Measurements from ENCODE around the gene JAK3.

JAK3 gene

DNA sequence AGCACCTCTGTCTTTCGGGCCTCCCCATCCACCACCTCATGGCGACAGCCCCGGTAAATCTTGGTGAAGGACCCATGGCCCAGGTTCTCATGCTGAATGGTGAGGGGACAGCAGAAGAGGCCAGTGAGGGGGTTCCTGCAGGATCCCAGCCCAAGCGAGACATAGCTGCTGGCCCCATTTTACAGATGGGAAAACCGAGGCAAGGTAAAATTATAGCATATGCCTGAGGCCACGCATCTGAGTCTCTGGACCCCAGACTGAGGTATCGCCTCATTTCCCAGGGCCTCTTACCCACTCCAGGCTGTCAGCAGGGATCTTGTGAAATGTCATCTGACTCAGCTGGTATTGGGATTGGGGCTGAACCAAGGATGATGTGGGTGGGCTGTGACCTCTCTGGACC lies 9.8 kb downstream of the JAK3 start:
- no peak for DNase-seq

DNA sequence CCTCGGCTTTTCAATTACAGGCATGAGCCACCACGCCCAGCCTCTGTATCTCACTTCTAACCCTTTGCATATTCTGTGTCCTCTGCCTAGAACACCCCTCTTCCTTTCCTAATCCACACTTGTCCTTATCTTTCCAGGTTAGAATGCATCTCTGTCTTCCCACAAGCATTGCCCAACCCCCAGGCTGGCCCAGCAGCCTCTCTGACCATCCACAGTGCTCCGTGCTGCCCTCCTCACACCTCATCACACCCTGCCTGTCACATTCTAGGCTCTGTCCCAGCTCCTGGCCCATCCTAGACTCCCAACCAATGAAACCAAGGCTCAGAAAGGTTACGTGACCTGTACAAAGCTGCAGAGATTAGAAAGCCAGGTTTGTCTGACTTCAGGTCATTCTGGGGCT lies 11.3 kb downstream of the JAK3 start:
- DNase-seq: no peak

DNA sequence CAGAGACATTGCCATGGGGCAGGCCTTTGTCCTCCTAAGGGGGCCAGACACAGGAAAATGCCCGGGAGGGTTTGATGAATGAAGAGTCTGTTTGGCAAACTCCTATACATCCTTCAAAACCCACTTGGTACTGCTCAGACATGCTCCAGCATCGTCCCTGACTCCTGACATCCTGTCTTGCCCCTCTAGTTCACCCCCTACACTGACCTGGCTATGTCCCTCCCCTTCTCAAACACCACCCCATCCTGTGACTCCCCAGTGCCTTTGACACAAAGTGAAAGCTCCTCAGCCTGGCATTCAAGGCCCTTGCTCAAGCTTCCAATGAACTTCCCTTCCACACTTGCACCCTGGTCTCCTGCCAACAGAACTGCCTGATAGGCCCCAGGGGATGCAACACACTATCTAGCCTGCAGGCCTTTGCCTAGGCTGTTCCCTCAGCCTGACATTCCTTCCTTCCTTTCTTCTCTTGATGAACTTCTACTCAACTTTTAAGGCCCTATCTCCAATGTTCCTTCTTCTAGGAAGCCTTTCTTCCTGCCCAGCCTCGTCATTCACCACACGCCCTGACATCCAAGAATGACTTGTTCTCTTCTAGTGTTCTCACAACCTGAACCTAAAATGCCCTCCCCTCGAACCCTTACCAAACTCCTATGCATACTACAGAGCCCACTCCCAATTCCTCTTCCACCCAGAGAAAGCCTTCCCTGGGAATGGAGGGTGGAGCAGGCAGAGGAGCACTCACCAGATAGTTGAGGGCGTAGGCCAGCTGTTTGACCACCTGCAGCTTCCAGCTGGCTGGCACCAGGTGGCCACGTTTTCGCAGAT lies 12.4 kb downstream of the JAK3 start:
- DNase-seq: no peak

DNA sequence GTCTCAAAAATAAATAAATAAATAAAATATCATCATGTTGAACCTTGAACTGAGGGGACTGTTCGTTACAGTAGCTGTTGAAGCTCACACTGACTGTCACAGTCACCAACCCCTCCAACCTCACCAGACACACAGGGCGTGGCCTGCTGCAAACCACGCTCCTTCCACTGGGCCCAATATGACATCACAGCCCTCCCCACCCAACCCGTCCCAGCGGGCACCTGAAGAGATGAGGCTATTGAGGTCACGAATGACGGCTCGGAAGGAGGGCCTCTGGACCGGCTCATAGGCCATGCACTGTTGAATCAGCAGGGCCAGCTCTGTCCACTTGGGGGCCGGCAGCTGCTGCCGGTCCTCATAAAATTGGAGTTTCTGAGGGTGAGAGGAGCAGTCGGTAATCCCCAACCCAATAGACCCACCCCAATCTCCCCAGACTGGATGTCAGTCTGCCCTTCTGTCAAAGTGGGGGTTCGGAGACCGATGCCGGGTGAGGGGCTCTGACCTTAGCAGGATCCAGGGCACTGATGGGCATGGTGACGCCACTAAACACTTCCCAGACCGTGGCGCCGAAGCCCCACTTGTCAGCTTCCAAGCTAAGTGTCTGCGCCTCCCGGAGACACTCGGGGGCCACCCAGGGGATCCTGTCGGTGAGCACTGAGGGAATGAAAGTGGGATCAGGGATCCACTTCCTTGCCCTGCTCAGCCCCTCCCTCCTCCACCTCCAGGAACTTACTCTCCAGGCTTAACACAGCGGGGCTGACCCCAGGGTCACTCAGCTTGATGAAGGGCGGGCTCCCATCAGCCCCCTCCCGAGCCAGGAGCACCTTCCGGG lies 13.2 kb downstream of the JAK3 start:
- DNase-seq: no peak

DNA sequence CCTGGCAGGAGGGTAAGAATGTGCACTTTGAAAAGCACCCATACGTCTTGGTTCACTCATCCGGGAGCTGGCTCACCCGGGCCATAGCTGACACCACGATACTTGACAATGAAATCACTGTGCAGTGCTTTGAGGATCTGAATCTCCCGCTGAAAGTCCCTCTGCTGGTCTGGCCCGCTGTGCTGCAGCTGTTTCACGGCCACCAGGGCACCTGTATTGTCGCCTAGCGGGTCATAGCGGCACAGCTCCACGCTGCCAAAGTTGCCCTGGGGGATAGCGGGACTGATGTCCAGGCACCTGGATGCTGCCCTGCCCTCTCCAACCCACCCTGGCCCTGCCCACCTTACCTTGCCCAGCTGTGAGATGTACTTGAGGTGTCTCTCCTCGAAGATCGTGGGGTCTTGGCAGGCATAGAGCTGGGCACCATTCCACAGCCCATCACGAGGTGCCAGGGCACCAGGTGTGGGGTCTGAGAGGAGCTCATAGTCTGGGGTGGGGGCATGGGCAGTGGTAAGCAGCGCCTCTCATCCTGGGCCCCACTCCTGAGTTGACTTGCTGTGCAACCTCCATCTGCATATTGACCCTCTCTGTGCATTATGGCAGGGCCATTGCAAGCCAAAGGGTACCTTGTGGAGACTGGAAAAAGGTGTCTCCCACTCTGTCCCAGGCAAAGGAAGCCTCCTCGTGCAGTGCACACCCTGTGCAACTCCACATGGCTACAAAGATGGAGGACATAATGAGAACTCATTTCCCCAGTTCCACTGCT lies 15.2 kb downstream of the JAK3 start:
- DNase-seq: no peak

DNA sequence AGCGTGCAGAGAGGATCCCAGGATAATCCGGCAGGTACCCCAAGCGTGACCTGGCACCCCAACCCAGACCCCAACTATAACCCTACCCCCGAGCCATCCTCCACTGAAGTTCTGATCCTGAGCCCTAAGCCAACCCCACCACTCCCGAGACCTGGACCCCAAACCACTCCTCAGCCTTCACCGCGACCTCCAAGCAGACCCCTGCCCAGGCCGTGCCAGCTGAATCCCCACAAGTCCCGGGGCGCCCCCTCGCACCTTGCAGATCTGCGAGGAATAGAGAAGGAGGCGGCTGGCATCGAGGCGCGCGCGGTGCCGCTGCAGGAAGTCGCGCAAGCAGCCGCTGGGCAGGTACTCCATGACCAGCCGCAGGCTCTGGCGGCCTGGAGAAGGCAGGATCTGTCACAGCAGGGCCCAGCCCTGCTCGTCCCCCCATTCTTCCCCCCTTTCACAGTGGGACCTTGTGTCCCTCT lies 16.3 kb downstream of the JAK3 start:
- no peak for DNase-seq

DNA sequence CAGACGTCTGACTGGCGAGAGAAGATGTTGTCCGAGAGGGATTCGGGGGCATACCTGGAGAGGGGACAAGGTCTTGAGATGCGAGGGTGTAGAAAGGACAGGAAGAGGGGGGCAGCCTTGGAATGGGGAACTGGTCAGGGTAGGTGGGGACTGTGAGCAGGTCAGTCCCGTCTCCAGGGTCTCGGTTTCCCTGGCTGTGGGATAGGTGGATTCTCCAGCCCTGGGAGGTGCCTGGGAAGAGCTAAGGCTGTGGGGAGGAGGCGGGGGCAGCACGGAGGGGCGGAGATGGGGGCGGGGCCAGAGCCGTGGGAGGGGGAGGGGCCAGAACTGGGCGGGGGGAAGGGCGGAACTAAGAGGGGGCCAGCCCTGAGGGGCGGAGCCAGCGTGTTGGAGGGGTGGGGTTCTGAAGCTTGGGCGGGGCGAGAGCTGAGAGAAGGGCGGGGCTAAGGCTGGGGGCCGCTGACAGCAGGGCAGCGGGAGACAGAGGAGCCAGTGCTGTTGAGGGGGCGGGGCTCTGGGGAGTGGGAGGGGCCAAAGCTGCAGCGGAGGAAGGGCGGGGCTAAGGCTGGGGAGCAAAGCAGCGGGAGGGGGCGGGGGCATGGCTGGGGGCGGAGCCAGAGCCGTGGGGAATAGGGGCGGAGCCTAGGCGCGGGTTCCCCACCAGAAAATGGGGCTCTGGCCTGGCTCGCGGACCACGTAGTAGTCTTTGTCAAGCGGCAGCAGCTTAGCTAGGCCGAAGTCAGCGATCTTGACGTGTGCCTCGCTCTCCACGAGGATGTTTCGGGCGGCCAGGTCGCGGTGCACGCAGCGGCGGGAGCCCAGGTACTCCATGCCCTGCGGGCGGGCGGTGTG lies 17.0 kb downstream of the JAK3 start:
- DNase-seq: no peak

DNA sequence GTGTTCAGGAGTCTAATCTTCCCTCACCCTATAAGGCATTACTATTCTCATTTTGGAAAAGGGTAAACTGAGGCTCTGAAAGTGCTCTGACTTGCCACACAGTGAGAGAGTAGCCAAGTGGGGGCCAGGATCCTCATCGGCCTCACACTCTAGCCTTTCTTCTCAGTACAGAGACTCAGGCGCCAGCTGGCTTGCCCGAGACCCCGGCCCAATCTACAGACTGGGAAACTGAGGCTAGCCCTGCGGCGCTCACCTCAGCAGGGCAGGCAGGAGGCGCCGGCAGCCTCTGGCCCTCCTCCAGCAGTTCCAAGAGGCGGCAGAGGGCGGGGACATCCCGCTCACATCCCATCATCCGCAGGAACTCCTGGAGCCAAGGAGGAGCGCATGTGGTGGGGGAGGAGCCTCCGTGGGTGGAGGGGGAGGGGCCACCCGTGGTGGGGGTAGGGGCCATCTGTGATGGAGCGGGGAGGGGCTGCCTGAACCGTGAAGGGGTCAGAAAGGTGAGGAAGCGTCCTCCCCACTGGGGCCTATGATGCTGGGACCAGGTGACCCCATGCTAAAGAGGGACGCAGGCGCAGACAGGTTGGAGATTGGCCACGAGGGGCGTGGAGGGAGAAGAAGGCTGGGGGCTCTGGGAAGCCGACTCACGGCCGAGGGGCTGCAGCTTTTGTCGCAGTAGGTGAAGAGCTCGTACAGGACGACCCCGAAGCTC lies 17.8 kb downstream of the JAK3 start:
- peak; percentile 25 for DNase-seq

DNA sequence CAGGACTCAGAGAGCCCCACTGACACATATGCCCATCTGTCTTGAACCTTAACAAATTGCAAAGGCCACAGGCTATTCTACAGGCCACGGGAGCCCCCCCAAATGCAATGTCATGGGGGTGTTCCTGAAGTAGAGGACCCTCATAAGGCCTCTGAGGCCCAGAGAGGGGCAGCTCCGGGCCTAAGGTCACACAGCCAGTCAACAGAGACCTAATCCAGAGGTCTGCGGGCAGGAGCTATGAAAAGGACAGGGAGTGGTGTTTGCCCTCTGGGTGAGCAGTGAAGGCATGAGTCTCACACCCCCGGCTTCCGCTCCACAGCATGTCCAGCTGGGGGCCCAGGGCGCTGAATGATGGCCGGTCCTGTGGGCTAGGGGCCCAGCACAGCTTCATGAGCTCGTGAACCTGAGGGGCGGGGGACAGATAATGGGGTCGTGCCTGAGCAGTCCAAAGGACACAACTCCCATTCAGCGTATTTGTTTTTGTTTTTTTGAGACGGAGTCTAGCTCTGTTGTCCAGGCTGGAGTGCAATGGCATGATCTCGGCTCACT lies 21.2 kb downstream of the JAK3 start:
- DNase-seq: no peak

DNA sequence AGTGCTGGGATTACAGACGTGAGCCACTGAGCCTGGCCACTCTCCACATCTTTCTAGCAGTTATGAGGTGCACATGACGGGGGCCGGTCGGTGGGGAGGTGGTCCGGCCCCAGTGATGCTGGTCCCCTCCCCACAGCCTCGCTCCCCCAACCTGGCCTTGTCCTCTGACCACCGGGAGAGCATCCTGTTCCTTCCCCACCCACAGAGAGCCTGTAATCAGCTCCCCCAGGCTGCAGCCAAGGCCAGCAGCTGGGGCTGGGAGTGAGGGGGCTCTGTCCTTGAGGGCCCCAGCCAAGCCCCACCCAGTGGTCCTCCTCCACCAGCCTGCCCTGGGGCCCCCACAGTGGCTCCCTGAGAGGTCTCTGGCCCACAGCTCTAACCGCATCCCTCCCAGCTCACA lies 23.4 kb downstream of the JAK3 start:
- DNase-seq: no peak

DNA sequence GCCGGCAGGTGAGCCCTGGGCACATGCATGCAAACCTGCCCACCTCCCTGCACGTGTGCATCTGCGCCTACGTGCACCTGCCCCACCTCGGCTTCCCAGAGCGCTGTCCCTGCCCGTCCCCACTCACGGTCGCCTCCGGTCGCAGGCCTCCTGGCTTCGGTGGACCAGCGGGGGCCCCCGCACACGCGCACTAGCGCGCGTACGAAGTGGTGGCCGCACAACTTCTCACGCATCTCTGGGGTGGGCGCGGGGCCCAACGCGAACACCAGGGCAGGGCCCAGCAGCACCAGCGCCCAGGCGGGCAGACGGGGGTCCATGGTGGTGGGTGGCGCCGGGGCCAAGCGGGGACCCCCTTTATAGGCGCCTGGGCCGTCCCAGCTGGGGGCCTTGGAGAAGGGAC lies 26.6 kb downstream of the JAK3 start, which contains the start of gene INSL3:
Gene INSL3, minus strand, starts transcription at position 330 of the 400 bp plus-strand sequence. Its CDS starts 13 bp downstream, at position 317.
- no peak for DNase-seq

DNA sequence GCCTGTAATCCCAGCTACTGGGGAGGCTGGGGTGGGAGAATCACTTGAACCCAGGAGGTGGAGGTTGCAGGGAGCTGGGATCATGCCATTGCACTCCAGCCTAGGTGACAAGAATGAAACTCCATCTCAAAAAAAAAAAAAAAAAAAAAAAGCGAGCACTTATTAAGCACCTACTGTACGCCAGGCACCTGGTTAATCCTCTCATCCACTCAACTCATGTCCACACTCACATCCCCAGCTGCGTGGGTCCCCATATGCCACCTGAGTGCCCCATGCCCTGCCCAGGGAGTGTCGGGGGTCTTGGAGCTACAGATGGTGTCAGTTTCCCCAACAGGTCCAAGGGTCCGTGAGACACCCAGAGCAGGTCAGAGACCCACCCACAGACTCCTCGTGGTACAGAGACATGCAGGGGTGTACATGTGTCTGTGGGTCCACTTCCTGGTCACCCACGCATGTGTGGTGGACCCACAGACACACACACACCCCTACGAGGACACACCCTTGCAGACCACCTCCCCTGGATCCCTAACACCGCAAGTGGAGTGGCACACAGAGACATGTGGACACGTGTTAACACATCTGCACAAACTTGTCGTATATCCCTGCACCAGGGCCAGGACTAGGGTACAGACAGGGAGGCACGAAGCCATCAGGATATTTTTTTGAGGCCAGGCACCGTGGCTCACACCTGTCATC lies 30.0 kb downstream of the JAK3 start:
- DNase-seq: no peak

DNA sequence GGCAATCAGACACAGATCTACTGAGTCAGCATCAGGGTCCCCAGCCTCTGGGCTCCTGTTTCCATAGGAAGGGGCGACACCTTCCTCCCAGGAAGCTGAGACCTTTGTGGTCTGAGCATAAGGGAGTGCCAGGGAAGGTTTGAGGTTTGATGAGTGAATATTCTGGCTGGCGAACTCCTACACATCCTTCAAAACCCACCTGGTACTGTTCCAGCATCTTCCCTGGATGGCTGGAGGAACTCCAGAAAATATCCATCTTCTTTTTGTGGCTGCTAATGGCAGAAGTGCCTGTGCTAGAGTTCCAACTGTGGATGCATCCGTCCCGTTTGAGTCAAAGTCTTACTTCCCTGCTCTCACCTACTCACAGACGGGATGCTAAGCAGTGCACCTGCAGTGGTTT lies 35.7 kb downstream of the JAK3 start:
- DNase-seq: no peak

DNA sequence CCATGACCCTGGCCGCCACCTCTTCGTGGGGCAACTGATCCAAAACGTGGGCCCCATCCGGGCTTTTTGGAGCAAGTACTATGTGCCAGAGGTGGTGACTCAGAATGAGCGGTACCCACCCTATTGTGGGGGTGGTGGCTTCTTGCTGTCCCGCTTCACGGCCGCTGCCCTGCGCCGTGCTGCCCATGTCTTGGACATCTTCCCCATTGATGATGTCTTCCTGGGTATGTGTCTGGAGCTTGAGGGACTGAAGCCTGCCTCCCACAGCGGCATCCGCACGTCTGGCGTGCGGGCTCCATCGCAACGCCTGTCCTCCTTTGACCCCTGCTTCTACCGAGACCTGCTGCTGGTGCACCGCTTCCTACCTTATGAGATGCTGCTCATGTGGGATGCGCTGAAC lies 36.1 kb downstream of the JAK3 start:
- DNase-seq: no peak

DNA sequence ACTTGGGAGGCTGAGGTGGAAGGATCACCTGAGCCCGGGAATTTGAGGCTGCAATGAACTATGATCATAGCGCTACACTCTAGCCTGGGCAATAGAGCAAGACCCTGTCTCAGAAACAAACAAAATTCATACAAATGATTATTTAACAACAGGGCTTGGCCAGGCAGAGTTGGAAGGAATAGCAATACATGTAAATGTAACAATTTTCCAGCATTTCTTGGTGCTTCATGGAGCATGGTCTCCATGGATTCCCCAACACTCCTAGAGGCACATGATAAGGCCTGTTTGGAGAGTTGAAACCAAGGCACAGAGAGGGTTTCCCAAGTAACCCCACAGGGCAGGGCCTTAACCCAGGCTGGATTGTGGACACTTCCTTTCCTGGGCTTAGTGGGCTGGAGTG lies 36.7 kb downstream of the JAK3 start:
- no peak for DNase-seq

DNA sequence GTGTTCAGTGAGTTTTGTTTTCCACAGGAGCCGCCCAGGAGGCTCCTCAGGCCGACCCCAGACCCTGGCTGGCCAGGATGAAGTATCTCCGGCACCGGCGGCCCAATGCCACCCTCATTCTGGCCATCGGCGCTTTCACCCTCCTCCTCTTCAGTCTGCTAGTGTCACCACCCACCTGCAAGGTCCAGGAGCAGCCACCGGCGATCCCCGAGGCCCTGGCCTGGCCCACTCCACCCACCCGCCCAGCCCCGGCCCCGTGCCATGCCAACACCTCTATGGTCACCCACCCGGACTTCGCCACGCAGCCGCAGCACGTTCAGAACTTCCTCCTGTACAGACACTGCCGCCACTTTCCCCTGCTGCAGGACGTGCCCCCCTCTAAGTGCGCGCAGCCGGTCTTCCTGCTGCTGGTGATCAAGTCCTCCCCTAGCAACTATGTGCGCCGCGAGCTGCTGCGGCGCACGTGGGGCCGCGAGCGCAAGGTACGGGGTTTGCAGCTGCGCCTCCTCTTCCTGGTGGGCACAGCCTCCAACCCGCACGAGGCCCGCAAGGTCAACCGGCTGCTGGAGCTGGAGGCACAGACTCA lies 40.0 kb downstream of the JAK3 start:
- no peak for DNase-seq

DNA sequence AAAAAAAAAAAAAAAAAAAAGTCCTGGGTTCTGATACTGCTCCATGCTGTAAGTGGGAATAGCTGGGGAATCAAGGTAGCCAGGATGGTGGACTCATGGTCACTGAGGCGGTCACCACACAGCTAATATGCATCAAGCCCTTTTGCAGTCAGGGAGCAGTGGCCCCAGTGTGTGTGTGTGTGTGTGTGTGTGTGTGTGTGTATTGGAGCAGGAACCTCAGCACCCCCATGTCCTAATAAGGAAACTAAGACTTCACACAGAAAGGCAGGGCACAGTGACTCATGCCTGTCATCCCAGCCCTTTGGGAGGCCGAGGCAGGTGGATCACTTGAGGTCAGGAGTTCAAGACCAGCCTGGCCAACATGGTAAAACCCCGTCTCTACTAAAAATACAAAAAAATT lies 40.8 kb downstream of the JAK3 start:
- no peak for DNase-seq

DNA sequence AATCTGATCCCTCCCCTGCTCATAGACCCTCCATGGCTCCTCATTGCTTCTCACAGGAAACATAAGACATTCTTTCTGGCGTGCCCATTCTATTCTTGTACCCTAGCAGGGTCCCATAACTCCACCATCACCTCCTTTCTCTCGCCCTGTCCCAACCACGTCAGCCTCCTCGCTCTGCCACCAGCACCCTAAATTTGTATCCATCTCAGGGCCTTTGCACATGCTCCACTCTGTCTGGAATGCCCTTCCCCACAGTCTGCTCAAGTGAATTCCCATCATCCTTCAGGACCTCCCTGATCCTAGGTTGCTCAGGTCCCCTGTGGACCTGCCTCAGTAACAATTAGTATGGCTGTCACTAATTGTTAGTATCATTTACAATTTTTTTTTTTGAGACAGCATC lies 42.4 kb downstream of the JAK3 start:
- DNase-seq: no peak

DNA sequence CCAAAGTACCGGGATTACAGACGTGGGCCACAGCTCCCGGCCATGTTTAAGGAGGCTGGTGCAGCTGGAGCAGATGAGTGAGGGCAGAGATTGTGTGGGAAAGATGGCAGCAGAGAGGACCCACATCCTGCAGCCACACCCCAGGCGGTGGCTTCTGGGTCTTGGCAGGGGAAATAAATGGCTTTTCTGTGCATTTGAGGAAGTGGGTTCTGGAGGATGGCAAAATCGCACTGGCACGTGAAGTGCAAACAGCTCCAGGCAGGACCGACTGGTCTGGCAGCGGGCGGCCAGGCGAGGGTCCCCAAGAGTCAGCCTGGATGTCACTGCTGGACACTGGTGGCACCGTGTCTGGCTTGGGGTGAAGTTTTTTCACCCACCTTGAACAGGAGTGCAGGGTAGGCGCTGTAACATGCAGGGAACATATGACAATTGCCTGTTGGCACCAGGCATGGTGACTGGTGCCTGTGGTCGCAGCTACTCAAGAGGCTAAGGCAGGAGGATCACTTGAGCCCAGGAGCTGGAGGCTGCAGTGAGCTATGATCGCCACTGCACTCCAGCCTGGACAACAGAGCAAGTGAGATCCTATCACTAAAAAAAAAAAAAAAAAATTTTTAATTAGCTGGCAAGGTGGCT lies 44.4 kb downstream of the JAK3 start:
- DNase-seq: no peak

Measured in NCI-H524 treated with DMSO at 0.1 percent for 48 hours (cell line).